HG03159 (cell line): Measurements from ENCODE around the gene AMOTL2.

Experiments
- ATAC-seq: cut with Tn5 transposase; IDR thresholded peaks from one replicate; pipeline ENCODE4 v1.9.1; 2021; ENCODE audit warnings: mild to moderate bottlenecking, moderate library complexity; ENCODE audit not compliant: unreplicated experiment

AMOTL2 gene

GRCh38 chr3:134366928-134367811, 7.1 kb downstream of the AMOTL2 start:
- no peak for ATAC-seq

GRCh38 chr3:134366221-134366927, 7.9 kb downstream of the AMOTL2 start:
- ATAC-seq, result no peak

GRCh38 chr3:134365766-134366065, 8.5 kb downstream of the AMOTL2 start:
- ATAC-seq, result no peak

DNA sequence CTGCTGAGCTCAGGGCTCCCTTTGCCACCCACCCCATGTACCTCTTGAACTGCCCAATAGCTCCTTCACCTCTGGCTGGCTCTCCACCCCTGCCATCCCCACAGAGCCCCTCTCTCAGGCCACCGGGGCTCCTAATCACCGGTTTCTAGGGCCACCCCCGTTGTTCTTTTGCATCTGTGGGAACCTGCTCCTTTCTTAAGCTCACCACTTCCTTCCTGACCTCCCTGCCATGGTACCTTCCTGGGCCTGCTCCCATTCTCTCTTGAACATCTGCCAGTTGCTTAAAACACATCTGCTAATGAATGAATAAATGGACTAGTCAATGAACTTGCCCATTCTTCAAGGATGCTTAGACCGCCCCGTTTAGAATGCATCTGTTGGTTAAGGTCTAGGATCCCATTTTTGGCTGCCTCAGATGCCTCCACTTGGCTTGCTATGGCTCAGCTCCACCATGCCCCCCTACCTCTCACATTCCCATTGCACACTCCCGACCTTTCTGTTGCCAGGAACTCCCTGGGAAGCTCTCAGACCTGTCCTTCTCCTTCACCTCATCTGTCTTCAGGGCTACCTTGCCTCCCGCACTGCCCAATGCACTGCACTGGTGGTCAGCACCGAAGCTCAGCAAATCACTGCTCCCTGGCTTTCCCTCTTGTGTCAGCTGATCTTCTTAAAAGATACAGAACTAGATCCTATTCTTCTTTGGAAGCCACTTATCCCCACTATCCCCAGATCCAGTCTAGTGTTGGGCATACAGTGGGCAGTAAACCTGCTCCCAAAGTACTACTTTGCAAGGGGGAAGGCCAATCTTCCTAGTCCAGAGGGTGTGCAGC, 9.1 kb downstream of the AMOTL2 start:
- ATAC-seq, result no peak

GRCh38 chr3:134364061-134364935, 9.9 kb downstream of the AMOTL2 start:
- ATAC-seq, result no peak

DNA sequence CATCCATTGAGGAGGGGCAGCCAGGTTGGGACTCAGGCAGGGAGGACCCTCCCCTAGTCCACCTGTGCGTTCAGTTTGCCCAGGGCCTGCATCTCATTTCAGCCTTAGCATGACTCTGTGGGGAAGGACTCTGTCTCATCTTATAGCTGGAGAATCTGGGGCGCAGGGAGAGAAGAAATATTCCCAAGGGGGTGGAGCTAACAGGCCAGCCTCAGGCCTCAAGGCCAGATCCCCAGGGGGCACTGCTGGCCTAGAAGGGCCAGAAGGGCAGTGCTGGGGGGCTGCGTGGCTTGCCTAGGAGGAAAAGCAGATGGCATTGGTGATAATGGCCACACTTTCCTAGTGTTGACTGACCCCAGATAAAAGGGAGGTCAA, 10.9 kb downstream of the AMOTL2 start:
- ATAC-seq, result no peak

GRCh38 chr3:134362670-134363380, 11.4 kb downstream of the AMOTL2 start:
- no peak for ATAC-seq

- ATAC-seq, result no peak
Observed at GRCh38 chr3:134362221-134362620, 12.0 kb downstream of the AMOTL2 start.

GRCh38 chr3:134361162-134361835, 12.9 kb downstream of the AMOTL2 start:
- ATAC-seq, result no peak

DNA sequence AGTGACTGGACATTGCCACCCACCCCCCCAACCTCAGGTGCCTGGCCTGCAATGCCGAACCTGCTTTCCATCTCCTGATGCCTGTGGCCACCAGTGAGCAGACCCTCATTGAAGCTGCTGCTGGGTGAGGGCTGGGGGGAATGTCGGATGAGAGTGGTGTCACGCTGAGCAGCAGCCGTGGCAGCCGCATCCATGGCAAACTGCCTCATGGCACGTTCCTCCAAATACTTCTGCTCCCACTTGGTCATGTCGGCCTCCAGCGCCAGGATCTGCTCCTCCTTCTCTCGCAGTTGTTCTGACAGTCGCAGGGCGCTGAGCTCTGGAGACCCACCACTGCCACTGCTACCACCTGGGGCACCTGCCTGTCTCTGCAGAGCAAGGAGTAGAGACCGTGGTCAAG, 14.2 kb downstream of the AMOTL2 start:
- ATAC-seq, result no peak

DNA sequence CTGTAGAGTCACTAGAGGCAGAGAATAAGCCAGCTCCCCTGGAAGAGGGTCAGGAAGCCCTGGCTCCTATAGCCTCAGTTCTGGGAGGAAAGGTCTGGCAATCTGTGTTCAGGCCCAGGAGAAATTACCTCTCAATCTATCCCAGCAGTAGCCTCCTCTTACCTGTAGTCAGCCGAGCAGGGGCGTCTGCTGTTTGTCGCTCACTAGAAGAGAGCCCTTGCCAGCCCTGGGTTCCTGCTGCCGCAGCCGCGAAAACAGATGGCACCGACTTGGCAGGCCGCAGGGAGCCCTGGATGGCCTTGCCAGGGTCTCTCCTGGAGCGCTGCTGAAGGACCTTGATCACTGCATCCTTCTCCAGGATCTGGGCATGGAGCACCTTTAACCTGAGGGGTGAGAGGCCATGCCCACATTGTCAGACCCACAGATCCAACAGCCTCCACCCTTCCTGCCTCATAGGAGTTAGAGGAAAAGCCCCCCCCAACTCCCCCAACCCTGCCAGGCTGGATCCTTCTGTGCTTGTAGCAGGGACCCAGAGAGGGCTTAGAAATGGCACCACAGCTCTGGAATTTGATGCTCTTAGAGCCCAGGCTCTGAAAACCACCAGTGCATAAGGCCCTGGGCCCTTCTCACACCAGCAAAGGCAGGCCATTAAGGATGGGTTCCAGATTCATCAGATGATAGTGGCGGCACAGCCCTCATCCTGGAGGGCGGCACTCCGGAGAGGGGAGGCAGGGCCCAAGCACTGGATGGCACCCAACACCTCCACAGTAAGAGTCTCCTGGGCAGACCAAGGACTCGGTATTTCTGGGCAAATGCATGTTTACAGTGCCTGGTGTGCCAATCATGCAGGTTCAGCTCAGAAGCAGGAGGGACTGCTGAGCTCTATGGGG, 14.9 kb downstream of the AMOTL2 start:
- ATAC-seq, result no peak

DNA sequence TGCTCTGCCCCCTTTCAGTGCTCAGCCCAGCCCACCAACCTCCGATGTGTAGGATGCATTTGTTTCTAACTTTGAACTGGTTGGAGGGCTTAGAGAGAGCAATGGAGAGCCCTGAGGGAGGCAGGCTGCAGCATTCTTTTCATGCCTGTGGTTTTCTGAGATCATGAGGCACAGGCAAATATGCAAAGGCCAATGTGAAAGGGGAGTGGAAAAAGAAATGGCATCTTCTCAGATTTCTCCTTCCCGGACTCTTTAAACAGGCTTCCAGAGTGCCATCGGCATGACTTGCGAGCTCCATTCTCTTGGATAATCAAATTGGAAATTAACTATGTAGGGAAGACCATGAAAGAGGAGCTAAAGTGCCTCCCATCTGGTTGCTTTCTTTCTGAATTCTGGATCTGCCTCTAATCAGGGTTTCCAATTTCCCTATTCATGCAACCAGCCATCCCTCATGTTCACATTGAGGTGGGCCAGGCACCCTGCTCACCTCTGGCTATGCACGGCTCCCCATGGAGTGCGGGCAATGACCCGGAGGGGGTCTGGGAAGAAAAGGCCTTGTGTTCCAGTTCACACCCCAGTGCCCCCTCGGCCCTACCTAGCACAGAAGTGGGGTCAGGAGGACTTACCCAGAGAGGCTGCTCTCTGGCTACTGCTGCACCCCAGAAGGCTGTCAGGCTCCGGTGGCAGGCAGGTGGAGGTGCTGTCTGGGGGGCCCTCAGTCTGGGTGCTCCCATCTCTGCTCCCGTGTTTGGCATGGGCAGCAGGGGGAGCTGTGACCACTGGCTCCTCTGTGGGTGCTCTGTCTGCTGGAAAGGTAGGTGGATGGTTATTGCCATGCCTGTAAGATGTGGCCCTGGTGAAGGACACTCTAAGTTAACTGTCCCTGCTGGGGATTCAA, 16.1 kb downstream of the AMOTL2 start:
- ATAC-seq, result no peak

DNA sequence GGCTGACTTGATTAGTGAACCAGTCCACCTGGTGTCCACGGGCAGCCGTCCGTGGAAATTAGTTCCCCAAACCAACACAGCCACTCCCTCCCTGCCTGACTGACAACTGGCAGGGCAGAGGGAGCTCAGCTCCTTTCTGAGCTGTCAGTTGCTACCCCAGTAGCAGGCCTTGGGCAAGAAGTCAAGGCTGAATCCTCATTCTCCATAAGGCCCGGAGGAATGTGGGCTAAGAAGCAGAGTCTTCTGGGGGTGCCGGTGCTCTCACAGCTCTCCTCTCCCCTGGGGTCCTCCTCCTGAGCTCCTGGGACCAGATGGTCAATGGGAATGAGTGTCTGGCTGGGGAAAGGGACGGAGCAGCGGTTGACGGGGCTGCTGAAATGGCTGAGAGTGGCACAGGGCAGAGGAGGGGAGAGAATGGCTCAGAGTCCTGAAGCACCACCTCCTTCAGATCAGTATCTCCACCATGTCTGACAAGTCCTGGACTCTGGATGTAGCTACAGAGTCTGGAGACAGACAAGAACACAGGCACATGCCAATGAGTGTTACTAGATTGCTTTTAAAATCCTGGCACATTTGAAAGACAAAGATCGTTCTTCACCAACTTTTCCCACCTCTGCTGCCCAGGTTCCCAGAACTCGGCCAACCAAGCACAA, 16.9 kb downstream of the AMOTL2 start:
- ATAC-seq, result no peak

DNA sequence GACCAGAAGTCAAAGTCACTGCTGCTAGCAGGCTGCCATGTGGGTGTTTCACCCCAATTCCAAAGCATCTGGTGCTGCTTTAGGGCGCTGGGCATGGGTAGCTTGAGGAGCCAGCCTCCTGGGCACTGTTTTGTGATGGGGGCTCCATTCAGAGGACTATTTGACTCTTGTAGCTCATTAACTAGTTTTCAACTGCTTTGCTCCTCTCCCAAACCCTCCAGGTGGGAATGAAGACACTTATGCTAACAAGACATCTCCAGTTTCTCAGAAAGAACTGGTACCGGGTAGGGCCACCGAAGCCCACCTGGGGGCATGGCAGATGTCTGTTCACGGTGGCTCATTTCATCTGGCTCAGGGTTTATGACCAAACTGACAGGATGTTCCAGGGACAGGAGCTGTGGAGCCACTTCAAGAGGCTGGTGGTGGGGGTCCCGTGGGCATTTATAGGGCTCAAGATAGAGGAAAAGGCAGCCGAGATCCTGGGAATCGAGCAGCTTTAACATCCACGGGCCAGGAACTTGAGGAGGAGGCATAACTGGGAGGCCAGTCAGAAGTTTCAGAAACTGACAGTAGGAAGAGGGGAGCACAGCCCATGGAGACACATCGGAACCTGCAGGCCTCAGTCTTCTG, 17.7 kb downstream of the AMOTL2 start:
- no peak for ATAC-seq

GRCh38 chr3:134355416-134355815, 18.8 kb downstream of the AMOTL2 start:
- no peak for ATAC-seq

GRCh38 chr3:134354612-134355251, 19.5 kb downstream of the AMOTL2 start:
- no peak for ATAC-seq
